ENCODE results near the gene PPP1R13B. TPM values are rescaled to one million over a fixed set of nuclear protein-coding genes. Genes with fewer than 3 reads are reported as not detected.
A peak's percentile ranks its signal among the peaks of the same experiment; 100 is the strongest.
"Not testable (repeated sequence)": the region's sequence is repeated elsewhere in the genome, so short reads cannot be mapped to it uniquely, and the experiment has no call there.

The PPP1R13B gene
- total RNA-seq, 2 donors from 2014 or later, result 63.0 to 89.3 TPM

DNA sequence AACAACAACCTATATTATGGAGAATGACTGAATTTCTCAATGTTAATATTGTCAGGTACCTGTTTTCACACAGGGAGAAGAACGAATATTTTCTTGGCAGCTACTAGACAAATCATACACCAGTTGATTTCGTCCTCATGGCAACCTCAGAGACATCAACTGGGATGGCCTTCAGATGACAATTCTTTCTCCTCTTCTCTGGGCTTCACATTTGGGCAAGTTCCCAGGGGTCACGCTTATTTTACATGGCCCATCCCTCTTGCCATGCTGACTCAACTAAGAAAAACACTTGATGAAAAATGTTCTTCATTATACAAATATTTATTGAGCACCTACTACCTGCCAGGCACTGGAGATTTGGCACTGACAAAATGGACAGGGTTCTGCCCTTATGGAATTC lies 29.0 kb downstream of the PPP1R13B start:
- DNase-seq, result no peak
- intact Hi-C loops (cut with DNase I), result loop anchor here in 1 of 2 donors (10.0 kb wide), 1 partner anchor 76 kb away; no protein-coding TSS in a partner anchor
- ATAC-seq, result peak in 1 of 2 donors; percentile 12

DNA sequence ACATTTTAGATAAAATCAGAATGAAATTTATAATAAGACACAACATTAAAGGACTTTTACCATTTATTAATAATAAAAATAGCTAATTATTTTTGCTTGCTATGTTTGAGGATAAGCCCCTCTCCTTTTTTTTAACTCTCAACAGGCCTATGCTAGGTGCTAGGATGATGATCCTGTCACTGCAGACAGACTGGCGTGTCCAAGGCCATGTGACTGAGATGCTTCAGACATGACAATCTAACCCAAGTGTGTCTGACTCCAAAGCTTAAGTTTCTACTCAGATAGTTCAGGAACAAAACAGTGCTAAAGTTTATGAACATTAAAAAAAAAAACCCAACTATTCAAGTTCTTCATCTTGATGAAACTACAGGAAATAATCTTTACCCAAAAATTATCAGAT lies 29.8 kb downstream of the PPP1R13B start:
- intact Hi-C loops (cut with DNase I), result loop anchor here in 1 of 2 donors (10.0 kb wide), 1 partner anchor 77 kb away; no protein-coding TSS in a partner anchor
- DNase-seq (no peak), ATAC-seq (peak; percentile 30 to 66)

- ATAC-seq (peak; percentile 24 to 47), DNase-seq (no peak)
- intact Hi-C loops (cut with DNase I), result loop anchor here in 1 of 2 donors (10.0 kb wide), 1 partner anchor 78 kb away; no protein-coding TSS in a partner anchor
Measured at GRCh38 chr14:103816991-103817390, 30.4 kb downstream of the PPP1R13B start.

DNA sequence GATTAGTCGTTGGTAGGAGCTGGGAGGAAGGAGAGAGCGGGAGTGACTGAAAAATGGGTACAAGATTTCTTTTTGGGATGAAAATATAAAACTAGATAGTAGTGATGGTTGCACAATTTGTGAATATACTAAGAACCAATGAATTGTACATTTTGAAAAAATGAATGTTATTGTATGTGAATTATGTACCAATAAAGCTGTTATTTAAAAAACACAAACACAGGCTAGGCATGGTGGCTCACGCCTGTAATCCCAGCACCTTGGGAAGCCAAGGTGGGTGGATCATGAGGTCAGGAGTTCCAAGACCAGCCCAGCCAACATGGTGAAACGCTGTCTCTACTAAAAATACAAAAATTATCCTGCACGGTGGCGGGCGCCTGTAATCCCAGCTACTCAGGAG lies 32.1 kb downstream of the PPP1R13B start:
- ATAC-seq (no peak), DNase-seq (no peak)
- intact Hi-C loops (cut with DNase I), result loop anchor here in 1 of 2 donors (10.0 kb wide), 1 partner anchor 80 kb away; no protein-coding TSS in a partner anchor

- DNase-seq, result no peak
- ATAC-seq, result no peak
Measured at GRCh38 chr14:103811189-103811588, 36.2 kb downstream of the PPP1R13B start.

GRCh38 chr14:103808403-103809001 lies 38.9 kb downstream of the PPP1R13B start:
- ATAC-seq (peak; percentile 79 to 86), DNase-seq (peak; percentile 81)
- intact Hi-C loops (cut with DNase I), result loop anchor here (5.0 kb wide), 4 partner anchors 39 to 174 kb away; partner anchors contain the start of gene PPP1R13B (in 1 of the 2)

More at GRCh38 chr14:103811189-103811588, 36.2 kb downstream of the PPP1R13B start:
- intact Hi-C loops (cut with DNase I), result loop anchor here in 1 of 2 donors (10.0 kb wide), 1 partner anchor 84 kb away; no protein-coding TSS in a partner anchor

GRCh38 chr14:103806805-103807204 lies 40.6 kb downstream of the PPP1R13B start:
- no peak for DNase-seq
- intact Hi-C loops (cut with DNase I), result loop anchor here (5.0 kb wide), 4 partner anchors 40 to 175 kb away; partner anchors contain the start of gene PPP1R13B (in 1 of the 2)
- ATAC-seq, result no peak

DNA sequence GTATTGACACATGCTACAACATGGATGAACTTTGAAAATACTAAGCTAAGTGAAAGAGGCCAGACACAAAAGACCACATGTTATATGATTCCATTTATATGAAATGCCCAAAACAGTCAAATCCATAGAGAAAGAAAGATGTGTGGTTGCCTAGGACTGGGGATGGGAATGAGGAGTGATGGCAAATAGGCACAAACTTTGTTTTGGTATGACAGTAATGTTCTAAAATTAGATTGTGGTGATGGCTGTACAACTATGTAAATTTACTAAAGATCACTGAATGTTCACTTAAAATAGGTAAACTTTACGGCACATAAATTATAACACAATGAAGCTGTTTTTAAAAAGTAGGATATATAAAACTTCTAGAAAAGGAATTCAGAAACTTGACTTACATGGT lies 41.7 kb downstream of the PPP1R13B start:
- peak in 1 of 2 donors; percentile 25 for ATAC-seq
- DNase-seq, result no peak
- intact Hi-C loops (cut with DNase I), result loop anchor here (5.0 kb wide), 4 partner anchors 42 to 177 kb away; partner anchors contain the start of gene PPP1R13B (in 1 of the 2)

DNA sequence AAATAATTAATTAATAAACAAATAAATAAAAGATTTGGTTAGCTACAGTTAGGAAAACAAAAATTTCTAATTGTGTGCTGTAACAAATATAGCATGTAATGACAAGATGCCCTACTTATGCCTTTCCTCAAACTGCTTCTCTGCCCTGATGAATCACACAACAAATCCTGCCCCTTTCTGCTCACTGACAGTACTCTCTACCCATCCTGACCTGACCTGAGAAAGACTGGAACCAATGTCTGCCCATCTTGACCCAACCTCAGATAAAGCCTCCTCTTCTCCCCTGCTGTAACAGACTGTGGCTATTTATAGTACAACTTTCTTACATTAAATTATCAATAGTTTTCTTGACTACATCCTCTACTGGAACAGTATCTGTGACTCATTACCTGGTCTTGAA lies 43.7 kb downstream of the PPP1R13B start:
- intact Hi-C loops (cut with DNase I), result no loop called here
- ATAC-seq, result peak in 1 of 2 donors; percentile 75
- DNase-seq, result no peak

- no peak for DNase-seq
- peak in 1 of 2 donors; percentile 39 for ATAC-seq
- intact Hi-C loops (cut with DNase I), result no loop called here
Measured at GRCh38 chr14:103802356-103802755, 45.0 kb downstream of the PPP1R13B start.

DNA sequence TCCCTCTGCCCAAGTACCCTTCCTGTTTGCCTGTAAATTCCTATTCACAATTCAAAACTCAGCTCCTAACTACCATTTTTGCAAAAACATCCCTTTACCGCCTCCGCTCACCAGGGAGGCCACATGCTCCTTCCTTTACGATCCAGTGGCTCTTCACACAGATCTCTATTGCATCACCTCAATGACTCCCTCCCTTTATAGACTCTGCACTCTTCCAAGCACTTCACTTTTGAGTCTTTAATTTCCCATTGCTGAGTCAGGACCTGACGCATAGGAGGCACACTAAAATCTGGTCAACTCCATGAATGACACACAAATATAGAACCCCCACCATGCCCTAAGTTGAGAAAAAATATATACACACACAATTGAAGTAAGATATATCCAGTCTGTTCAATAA lies 45.9 kb downstream of the PPP1R13B start:
- ATAC-seq (peak in 1 of 2 donors; percentile 52), DNase-seq (no peak)
- intact Hi-C loops (cut with DNase I), result no loop called here

- ATAC-seq; intact Hi-C loops (cut with DNase I); DNase-seq: not testable (repeated sequence)
Measured at GRCh38 chr14:103793192-103793591, 54.2 kb downstream of the PPP1R13B start.

DNA sequence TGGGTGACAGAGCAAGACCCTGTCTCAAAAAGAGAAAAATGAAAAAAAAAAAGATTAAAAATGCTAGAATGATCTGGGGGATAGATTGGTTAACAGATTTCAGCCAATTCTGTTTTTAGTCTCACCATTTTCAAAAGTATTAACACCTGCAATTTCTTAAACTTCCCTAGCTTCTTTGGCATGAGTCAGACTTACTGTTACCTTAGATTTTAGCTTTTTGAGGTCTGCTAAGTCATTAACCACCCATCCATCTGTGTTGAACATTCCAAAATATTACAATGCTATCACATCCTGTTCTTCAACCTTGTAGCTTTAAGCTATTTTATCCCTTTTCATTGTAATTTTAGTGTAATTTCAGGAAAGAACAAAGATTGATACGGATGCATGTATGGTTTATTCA lies 59.3 kb downstream of the PPP1R13B start:
- intact Hi-C loops (cut with DNase I), result no loop called here
- no peak for DNase-seq
- ATAC-seq, result no peak

GRCh38 chr14:103782376-103782775 lies 65.0 kb downstream of the PPP1R13B start:
- ATAC-seq (no peak), DNase-seq (no peak)
- intact Hi-C loops (cut with DNase I), result no loop called here

DNA sequence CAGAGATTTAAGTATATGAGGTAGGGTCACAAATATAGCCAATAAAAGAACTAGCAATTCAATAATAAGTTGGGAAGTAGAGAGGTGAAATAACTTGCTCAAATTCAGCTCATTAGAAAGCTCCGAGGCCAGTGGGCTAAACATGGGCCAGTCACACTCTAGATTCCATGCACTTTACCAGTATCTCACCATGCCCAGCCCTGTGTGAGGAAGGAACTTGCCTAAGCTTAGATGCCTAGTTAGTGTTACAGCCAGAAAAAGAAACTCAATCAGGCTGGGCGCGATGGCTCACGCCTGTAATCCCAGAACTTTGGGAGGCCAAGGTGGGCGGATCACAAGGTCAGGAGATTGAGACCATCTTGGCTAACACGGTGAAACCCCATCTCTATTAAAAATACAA lies 71.1 kb downstream of the PPP1R13B start:
- ATAC-seq; DNase-seq; intact Hi-C loops (cut with DNase I): not testable (repeated sequence)

GRCh38 chr14:103775506-103775905 lies 71.9 kb downstream of the PPP1R13B start:
- intact Hi-C loops (cut with DNase I), result no loop called here
- peak in 1 of 2 donors; percentile 68 for ATAC-seq

GRCh38 chr14:103773521-103773920 lies 73.9 kb downstream of the PPP1R13B start:
- no peak for ATAC-seq
- intact Hi-C loops (cut with DNase I), result no loop called here
- no peak for DNase-seq

More at GRCh38 chr14:103775506-103775905, 71.9 kb downstream of the PPP1R13B start:
- no peak for DNase-seq

GRCh38 chr14:103772078-103772712 lies 75.2 kb downstream of the PPP1R13B start:
- intact Hi-C loops (cut with DNase I), result no loop called here
- no peak for DNase-seq
- no peak for ATAC-seq

DNA sequence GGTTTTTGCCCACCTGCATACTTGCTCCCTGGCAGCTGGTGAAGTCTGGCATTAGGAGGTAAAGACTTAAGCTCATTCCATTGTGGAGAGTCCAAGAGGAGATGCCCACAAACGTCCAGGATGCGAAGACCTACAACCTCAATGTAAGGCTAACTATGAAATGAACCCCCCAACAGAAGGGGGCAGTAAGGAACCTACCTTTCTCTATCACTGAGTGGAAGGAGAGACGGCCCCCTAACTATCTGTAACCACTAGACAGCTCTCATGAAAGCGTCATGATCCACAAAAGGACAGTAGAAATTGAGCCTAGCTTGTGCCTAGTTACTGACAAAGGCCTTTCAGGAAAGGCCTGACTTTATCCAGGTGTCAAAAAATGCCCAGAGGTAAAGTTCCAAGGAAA lies 76.5 kb downstream of the PPP1R13B start:
- DNase-seq (no peak), ATAC-seq (no peak)
- intact Hi-C loops (cut with DNase I), result no loop called here

DNA sequence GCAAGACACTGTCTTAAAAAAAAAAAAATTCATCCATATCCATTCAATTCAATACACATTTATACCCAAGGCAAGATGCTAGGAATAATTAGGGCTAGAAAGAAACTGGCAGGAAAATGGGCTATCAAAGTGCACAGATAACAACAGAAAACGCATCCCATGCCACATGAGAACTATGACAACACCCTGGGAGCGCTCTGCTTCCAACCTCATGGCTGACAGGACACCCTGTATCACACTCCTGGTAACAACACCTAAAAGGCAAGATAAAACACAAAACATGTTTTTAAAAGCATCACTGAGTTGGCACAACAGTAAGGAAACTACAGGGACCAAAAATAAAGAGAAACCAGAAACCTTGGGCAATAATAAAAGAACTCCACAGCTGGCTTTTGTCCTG lies 76.9 kb downstream of the PPP1R13B start:
- no peak for ATAC-seq
- intact Hi-C loops (cut with DNase I), result no loop called here
- no peak for DNase-seq
